NCI-H774 (cell line): ENCODE measurements around the gene HPSE2.
"Not testable (repeated sequence)": the region's sequence is repeated elsewhere in the genome, so short reads cannot be mapped to it uniquely, and the experiment has no call there.

ENCODE experiments used
- DNase-seq: peaks from one replicate; lab custom pipeline; 2025; lab: John Stamatoyannopoulos, UW

HPSE2 gene

GRCh38 chr10:98560565-98560964, 675.1 kb downstream of the HPSE2 start:
- no peak for DNase-seq

GRCh38 chr10:98556061-98556460, 679.6 kb downstream of the HPSE2 start:
- DNase-seq, result no peak

GRCh38 chr10:98555021-98555619, 680.5 kb downstream of the HPSE2 start:
- DNase-seq, result peak; percentile 19

GRCh38 chr10:98541561-98541960, 694.1 kb downstream of the HPSE2 start:
- DNase-seq, result not testable (repeated sequence)

- DNase-seq, result no peak
These were observed 696.1 kb downstream of the HPSE2 start for GRCh38 chr10:98539578-98539977.

GRCh38 chr10:98538472-98538871, 697.2 kb downstream of the HPSE2 start:
- no peak for DNase-seq

- no peak for DNase-seq
These were observed 699.1 kb downstream of the HPSE2 start for GRCh38 chr10:98536551-98536950.

- no peak for DNase-seq
These were observed 701.8 kb downstream of the HPSE2 start for GRCh38 chr10:98533746-98534445.

- DNase-seq, result no peak
These were observed 702.4 kb downstream of the HPSE2 start for GRCh38 chr10:98533241-98533640.

GRCh38 chr10:98528805-98529183, 706.9 kb downstream of the HPSE2 start:
- DNase-seq, result no peak

- no peak for DNase-seq
These were observed 707.4 kb downstream of the HPSE2 start for GRCh38 chr10:98528166-98528804.

GRCh38 chr10:98525969-98526368, 709.7 kb downstream of the HPSE2 start:
- no peak for DNase-seq

- no peak for DNase-seq
These were observed 711.5 kb downstream of the HPSE2 start for GRCh38 chr10:98524124-98524523.

GRCh38 chr10:98519841-98520240, 715.8 kb downstream of the HPSE2 start:
- no peak for DNase-seq

GRCh38 chr10:98517672-98518071, 718.0 kb downstream of the HPSE2 start:
- DNase-seq, result no peak

- no peak for DNase-seq
These were observed 719.3 kb downstream of the HPSE2 start for GRCh38 chr10:98516352-98516751.

GRCh38 chr10:98513704-98514103, 721.9 kb downstream of the HPSE2 start:
- DNase-seq, result no peak

GRCh38 chr10:98511876-98512275, 723.8 kb downstream of the HPSE2 start:
- DNase-seq, result no peak

- DNase-seq, result no peak
These were observed 725.1 kb downstream of the HPSE2 start for GRCh38 chr10:98510412-98510995.

- DNase-seq, result no peak
These were observed 725.9 kb downstream of the HPSE2 start for GRCh38 chr10:98509745-98510144.

- DNase-seq, result not testable (repeated sequence)
These were observed 733.1 kb downstream of the HPSE2 start for GRCh38 chr10:98502535-98502934.

- DNase-seq, result no peak
These were observed 742.9 kb downstream of the HPSE2 start for GRCh38 chr10:98492763-98493162.
